ENCODE data around the gene GPR183.

GPR183 gene

GRCh38 chr13:99301056-99301838 is 6.0 kb downstream of the GPR183 start:
- Histone ChIP-seq H3K4me2 (ENCODE audit: low read depth, low read length, poor library complexity, severe bottlenecking) (no peak overlapping the region), H3K9ac (ENCODE audit: low read length) (no peak overlapping the region), H3K9me3 (ENCODE audit: insufficient read depth, low read length) (no peaks in the 10 kb centered on the region), H4K20me1 (ENCODE audit: low read depth, low read length) (peaks cover 4% of the 10 kb centered on the region; the same call in 1 of the 2 replicates), H3K27ac (ENCODE audit: low read depth, low read length) (no peak overlapping the region), H3K36me3 (ENCODE audit: low read length) (no peaks in the 10 kb centered on the region), H3K9me2 (replicated peaks; ENCODE audit: insufficient read depth, low read length) (no peaks in the 10 kb centered on the region), H3K79me2 (ENCODE audit: insufficient read depth, low read length) (no peaks in the 10 kb centered on the region), H2AFZ (ENCODE audit: low read depth, low read length, severe bottlenecking) (no peak overlapping the region), H3K4me3 (ENCODE audit: insufficient read depth, low read length, poor library complexity, severe bottlenecking) (no peak overlapping the region), H3K27me3 (ENCODE audit: low read length) (no peaks in the 10 kb centered on the region), H3F3A (ENCODE audit: insufficient read depth) (no peaks in the 10 kb centered on the region)
- TF ChIP-seq EZH2phosphoT487 (conservative IDR thresholded peaks at IDR 0.05; ENCODE audit: low read length): no peak
- TF ChIP-seq CTCF (IDR thresholded peaks at IDR 0.05; ENCODE audit: insufficient read depth, low read length, poor library complexity, severe bottlenecking): no peak

GRCh38 chr13:99299920-99300341 is 7.3 kb downstream of the GPR183 start:
- Histone ChIP-seq H3K79me2 (ENCODE audit: insufficient read depth, low read length) (no peaks in the 10 kb centered on the region), H3K9ac (ENCODE audit: low read length) (no peak overlapping the region), H3F3A (ENCODE audit: insufficient read depth) (no peaks in the 10 kb centered on the region), H4K20me1 (ENCODE audit: low read depth, low read length) (peaks cover 4% of the 10 kb centered on the region), H3K27ac (ENCODE audit: low read depth, low read length) (no peak overlapping the region), H3K4me3 (ENCODE audit: insufficient read depth, low read length, poor library complexity, severe bottlenecking) (no peak overlapping the region), H3K27me3 (ENCODE audit: low read length) (no peaks in the 10 kb centered on the region), H3K9me3 (ENCODE audit: insufficient read depth, low read length) (no peaks in the 10 kb centered on the region), H2AFZ (ENCODE audit: low read depth, low read length, severe bottlenecking) (no peak overlapping the region), H3K9me2 (replicated peaks; ENCODE audit: insufficient read depth, low read length) (no peaks in the 10 kb centered on the region), H3K36me3 (ENCODE audit: low read length) (no peaks in the 10 kb centered on the region), H3K4me2 (ENCODE audit: low read depth, low read length, poor library complexity, severe bottlenecking) (no peak overlapping the region)
- TF ChIP-seq EZH2phosphoT487 (conservative IDR thresholded peaks at IDR 0.05; ENCODE audit: low read length): no peak
- no peak for TF ChIP-seq CTCF (IDR thresholded peaks at IDR 0.05; ENCODE audit: insufficient read depth, low read length, poor library complexity, severe bottlenecking)

- Histone ChIP-seq H3K27ac (ENCODE audit: low read depth, low read length) (no peak overlapping the region), H3K36me3 (ENCODE audit: low read length) (no peaks in the 10 kb centered on the region), H4K20me1 (ENCODE audit: low read depth, low read length) (peaks cover 4% of the 10 kb centered on the region), H2AFZ (ENCODE audit: low read depth, low read length, severe bottlenecking) (no peak overlapping the region), H3F3A (ENCODE audit: insufficient read depth) (no peaks in the 10 kb centered on the region), H3K9ac (ENCODE audit: low read length) (no peak overlapping the region), H3K9me3 (ENCODE audit: insufficient read depth, low read length) (no peaks in the 10 kb centered on the region), H3K27me3 (ENCODE audit: low read length) (no peaks in the 10 kb centered on the region), H3K9me2 (replicated peaks; ENCODE audit: insufficient read depth, low read length) (no peaks in the 10 kb centered on the region), H3K4me2 (ENCODE audit: low read depth, low read length, poor library complexity, severe bottlenecking) (no peak overlapping the region), H3K4me3 (ENCODE audit: insufficient read depth, low read length, poor library complexity, severe bottlenecking) (no peak overlapping the region), H3K79me2 (ENCODE audit: insufficient read depth, low read length) (no peaks in the 10 kb centered on the region)
- TF ChIP-seq CTCF (IDR thresholded peaks at IDR 0.05; ENCODE audit: insufficient read depth, low read length, poor library complexity, severe bottlenecking) (no peak), EZH2phosphoT487 (conservative IDR thresholded peaks at IDR 0.05; ENCODE audit: low read length) (no peak)
These were observed 7.8 kb downstream of the GPR183 start for GRCh38 chr13:99299256-99299919.
